Calu3 (cell line): Measurements from ENCODE around the gene NDUFS4. TPM values are rescaled to one million over a fixed set of nuclear protein-coding genes. Genes with fewer than 3 reads are reported as not detected.

ENCODE experiments used
- BruUV-seq: library from RNA; stranded (reverse); fragments of 400-500 nt; replicated peaks from 2 replicates; lab custom pipeline; 2021; lab: Mats Ljungman, UMichigan
- CTCF ChIA-PET: fragments of 300-600 bp; sonication (Branson Sonifier 250); formaldehyde crosslinking; loops from one replicate; lab custom pipeline; 2022; ENCODE audit warnings: antibody characterized with exemption; lab: Charles Lee
- DNase-seq: peaks from one replicate; pipeline ENCODE4 v3.0.0; 2022
- H3K27ac Mint-ChIP-seq: one replicate; pipeline ENCODE4 v1.8.0; 2022; ENCODE audit warnings: mixed read lengths; ENCODE audit not compliant: unreplicated experiment
- H3K27me3 Mint-ChIP-seq: one replicate; pipeline ENCODE4 v1.8.0; 2022; ENCODE audit warnings: mixed read lengths; ENCODE audit not compliant: unreplicated experiment
- H3K36me3 Mint-ChIP-seq: one replicate; pipeline ENCODE4 v1.8.0; 2022; ENCODE audit warnings: mild to moderate bottlenecking, moderate library complexity, mixed read lengths; ENCODE audit not compliant: insufficient read depth, unreplicated experiment
- H3K4me1 Mint-ChIP-seq: one replicate; pipeline ENCODE4 v1.8.0; 2022; ENCODE audit warnings: mild to moderate bottlenecking, low read depth, mixed read lengths; ENCODE audit not compliant: unreplicated experiment
- H3K4me3 Mint-ChIP-seq: one replicate; pipeline ENCODE4 v1.8.0; 2022; ENCODE audit warnings: mild to moderate bottlenecking, low read depth, moderate library complexity, mixed read lengths; ENCODE audit not compliant: unreplicated experiment
- H3K9me3 Mint-ChIP-seq: one replicate; pipeline ENCODE4 v1.8.0; 2022; ENCODE audit warnings: low read depth, mixed read lengths; ENCODE audit not compliant: unreplicated experiment
- CTCF ChIP-seq: fragments of 200-600 bp; IDR thresholded peaks from one replicate; pipeline ENCODE4 v1.8.0; 2022; ENCODE audit warnings: antibody characterized with exemption; ENCODE audit not compliant: unreplicated experiment
- intact Hi-C: fragments of 100-400 bp; cut with micrococcal nuclease; formaldehyde crosslinking; loops from one replicate; pipeline ENCODE4 v1.10.0; 2022; ENCODE audit not compliant: unreplicated experiment
- total RNA-seq: library from RNA; stranded (reverse); gene quantifications from 2 replicates; pipeline ENCODE4 v1.2.3, GENCODE V29; 2022

Gene NDUFS4
- total RNA-seq, 1 experiment from 2014 or later: 71.0 TPM

- no peak overlapping the region for H3K27ac Mint-ChIP-seq
- BruUV-seq: no TSS peak
- H3K4me1 Mint-ChIP-seq: peaks cover 9% of the 10 kb centered on the region
- CTCF ChIA-PET: no interaction called here
- no peaks in the 10 kb centered on the region for H3K9me3 Mint-ChIP-seq
- TF ChIP-seq CTCF: no peak
- intact Hi-C loops: no loop called here
- DNase-seq: no peak
- H3K27me3 Mint-ChIP-seq: no peaks in the 10 kb centered on the region
- no peaks in the 10 kb centered on the region for H3K36me3 Mint-ChIP-seq
- no peak overlapping the region for H3K4me3 Mint-ChIP-seq
Observed at GRCh38 chr5:53569453-53569852, 9.0 kb downstream of the NDUFS4 start.

GRCh38 chr5:53571403-53571802 lies 11.0 kb downstream of the NDUFS4 start:
- H3K9me3 Mint-ChIP-seq: no peaks in the 10 kb centered on the region
- no peak overlapping the region for H3K4me3 Mint-ChIP-seq
- no TSS peak for BruUV-seq
- H3K36me3 Mint-ChIP-seq: no peaks in the 10 kb centered on the region
- no peak for TF ChIP-seq CTCF
- intact Hi-C loops: no loop called here
- DNase-seq: no peak
- no peaks in the 10 kb centered on the region for H3K27me3 Mint-ChIP-seq
- CTCF ChIA-PET: no interaction called here
- no peak overlapping the region for H3K27ac Mint-ChIP-seq
- peaks cover 9% of the 10 kb centered on the region for H3K4me1 Mint-ChIP-seq

- CTCF ChIA-PET: interaction anchor here (0.7 kb wide), 1 partner anchor 645 kb away, joined by 3 read pairs; no protein-coding TSS in a partner anchor
Observed at GRCh38 chr5:53575101-53575500, 14.7 kb downstream of the NDUFS4 start.

GRCh38 chr5:53575831-53576230 lies 15.4 kb downstream of the NDUFS4 start:
- no peak for DNase-seq

More at GRCh38 chr5:53575101-53575500, 14.7 kb downstream of the NDUFS4 start:
- no peaks in the 10 kb centered on the region for H3K9me3 Mint-ChIP-seq
- H3K4me3 Mint-ChIP-seq: no peak overlapping the region
- no peak for DNase-seq
- no peak overlapping the region for H3K27ac Mint-ChIP-seq
- intact Hi-C loops: no loop called here
- H3K27me3 Mint-ChIP-seq: no peaks in the 10 kb centered on the region
- no peak for TF ChIP-seq CTCF
- H3K4me1 Mint-ChIP-seq: no peaks in the 10 kb centered on the region
- no peaks in the 10 kb centered on the region for H3K36me3 Mint-ChIP-seq
- no TSS peak for BruUV-seq

More at GRCh38 chr5:53575831-53576230, 15.4 kb downstream of the NDUFS4 start:
- Mint-ChIP-seq H3K36me3 (no peaks in the 10 kb centered on the region), H3K9me3 (no peaks in the 10 kb centered on the region), H3K27ac (no peak overlapping the region), H3K4me1 (peaks cover under 1% of the 10 kb centered on the region), H3K27me3 (no peaks in the 10 kb centered on the region), H3K4me3 (no peak overlapping the region)
- no TSS peak for BruUV-seq
- intact Hi-C loops: no loop called here
- CTCF ChIA-PET: no interaction called here
- TF ChIP-seq CTCF: no peak
